Fibroblast of pulmonary artery (primary cell): ENCODE data around the gene DNAJA3.
A peak's percentile ranks its signal among the peaks of the same experiment; 100 is the strongest.

ENCODE experiments used
- DNase-seq: peaks from one replicate; pipeline ENCODE4 v3.0.0-alpha.2; 2010; ENCODE audit warnings: low read depth
- H3K4me3 ChIP-seq: replicated peaks from 2 replicates; pipeline ENCODE4 v1.5.1; 2011; ENCODE audit warnings: low read depth, mild to moderate bottlenecking, control low read depth, low read length, moderate library complexity
- TF ChIP-seq, protein P1 (sequence below): IDR thresholded peaks from 2 replicates; pipeline ENCODE4 v1.5.1; 2011; ENCODE audit warnings: mild to moderate bottlenecking, control low read depth, low read length, inconsistent platforms; ENCODE audit errors: missing control alignments

Gene DNAJA3

DNA sequence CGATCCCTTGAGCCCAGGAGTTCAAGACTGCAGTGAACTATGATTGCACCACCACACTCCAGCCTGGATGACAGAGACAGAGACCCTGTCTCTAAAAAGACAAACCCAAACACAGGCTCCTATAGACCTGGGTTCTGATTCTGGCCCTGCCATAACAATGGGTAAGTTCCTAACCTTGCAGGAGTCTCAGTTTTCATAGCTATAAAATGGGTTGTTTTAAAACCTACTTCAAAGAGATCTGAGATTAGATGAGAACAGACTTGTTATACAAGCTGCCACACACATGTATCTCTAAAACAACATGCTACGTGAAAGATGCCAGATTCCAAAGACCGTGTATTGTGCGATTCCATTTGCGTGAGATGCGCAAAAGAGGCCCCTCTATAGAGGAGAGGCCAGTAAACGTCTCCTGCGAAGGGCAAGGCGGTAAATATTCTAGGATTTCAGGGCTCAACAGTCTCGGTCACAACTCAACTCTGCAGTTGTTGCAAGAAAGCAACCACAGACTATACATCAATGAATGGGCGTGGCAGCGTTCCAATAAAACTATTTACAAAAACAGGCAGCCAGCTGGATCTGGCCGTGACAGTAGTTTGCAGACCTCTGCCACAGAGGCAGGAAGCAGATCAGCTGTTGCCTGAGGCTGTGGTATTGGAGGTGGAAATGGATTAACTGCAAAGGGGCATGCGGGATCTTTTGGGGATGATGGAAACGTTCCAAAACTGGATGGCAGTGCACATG is 15.2 kb upstream of the DNAJA3 start:
- peak; percentile 91 for DNase-seq
- TF ChIP-seq, protein P1, sequence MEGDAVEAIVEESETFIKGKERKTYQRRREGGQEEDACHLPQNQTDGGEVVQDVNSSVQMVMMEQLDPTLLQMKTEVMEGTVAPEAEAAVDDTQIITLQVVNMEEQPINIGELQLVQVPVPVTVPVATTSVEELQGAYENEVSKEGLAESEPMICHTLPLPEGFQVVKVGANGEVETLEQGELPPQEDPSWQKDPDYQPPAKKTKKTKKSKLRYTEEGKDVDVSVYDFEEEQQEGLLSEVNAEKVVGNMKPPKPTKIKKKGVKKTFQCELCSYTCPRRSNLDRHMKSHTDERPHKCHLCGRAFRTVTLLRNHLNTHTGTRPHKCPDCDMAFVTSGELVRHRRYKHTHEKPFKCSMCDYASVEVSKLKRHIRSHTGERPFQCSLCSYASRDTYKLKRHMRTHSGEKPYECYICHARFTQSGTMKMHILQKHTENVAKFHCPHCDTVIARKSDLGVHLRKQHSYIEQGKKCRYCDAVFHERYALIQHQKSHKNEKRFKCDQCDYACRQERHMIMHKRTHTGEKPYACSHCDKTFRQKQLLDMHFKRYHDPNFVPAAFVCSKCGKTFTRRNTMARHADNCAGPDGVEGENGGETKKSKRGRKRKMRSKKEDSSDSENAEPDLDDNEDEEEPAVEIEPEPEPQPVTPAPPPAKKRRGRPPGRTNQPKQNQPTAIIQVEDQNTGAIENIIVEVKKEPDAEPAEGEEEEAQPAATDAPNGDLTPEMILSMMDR: no peak

GRCh38 chr16:4411684-4412083 is 14.0 kb upstream of the DNAJA3 start:
- no peak overlapping the region for H3K4me3 ChIP-seq
- TF ChIP-seq, protein P1: no peak
- DNase-seq: no peak

More for the DNA sequence above, 15.2 kb upstream of the DNAJA3 start:
- no peak overlapping the region for H3K4me3 ChIP-seq

DNA sequence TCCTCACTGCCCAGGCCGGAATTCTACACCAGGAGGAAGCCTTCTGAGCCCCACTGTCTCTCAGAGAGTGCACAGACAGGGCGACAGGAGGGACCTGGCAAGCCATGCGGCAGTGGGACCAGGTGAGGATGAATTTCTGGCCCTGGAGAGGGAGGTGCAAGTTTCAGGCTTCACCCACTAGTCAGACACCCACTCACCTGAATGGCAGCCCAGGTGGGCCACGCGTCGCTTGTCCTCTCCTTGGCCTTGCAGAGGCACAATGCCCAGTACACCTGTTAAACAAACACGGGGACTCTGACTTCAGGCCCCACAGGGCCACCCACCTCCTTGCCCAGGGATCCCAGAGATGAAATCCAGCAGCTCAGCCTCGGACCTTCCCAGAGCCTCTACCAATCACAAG is 13.5 kb upstream of the DNAJA3 start:
- DNase-seq: no peak
- no peak overlapping the region for H3K4me3 ChIP-seq
- TF ChIP-seq, protein P1: no peak

- TF ChIP-seq, protein P1: no peak
- no peak for DNase-seq
- no peak overlapping the region for H3K4me3 ChIP-seq
Observed at GRCh38 chr16:4412854-4413253, 12.8 kb upstream of the DNAJA3 start.

DNA sequence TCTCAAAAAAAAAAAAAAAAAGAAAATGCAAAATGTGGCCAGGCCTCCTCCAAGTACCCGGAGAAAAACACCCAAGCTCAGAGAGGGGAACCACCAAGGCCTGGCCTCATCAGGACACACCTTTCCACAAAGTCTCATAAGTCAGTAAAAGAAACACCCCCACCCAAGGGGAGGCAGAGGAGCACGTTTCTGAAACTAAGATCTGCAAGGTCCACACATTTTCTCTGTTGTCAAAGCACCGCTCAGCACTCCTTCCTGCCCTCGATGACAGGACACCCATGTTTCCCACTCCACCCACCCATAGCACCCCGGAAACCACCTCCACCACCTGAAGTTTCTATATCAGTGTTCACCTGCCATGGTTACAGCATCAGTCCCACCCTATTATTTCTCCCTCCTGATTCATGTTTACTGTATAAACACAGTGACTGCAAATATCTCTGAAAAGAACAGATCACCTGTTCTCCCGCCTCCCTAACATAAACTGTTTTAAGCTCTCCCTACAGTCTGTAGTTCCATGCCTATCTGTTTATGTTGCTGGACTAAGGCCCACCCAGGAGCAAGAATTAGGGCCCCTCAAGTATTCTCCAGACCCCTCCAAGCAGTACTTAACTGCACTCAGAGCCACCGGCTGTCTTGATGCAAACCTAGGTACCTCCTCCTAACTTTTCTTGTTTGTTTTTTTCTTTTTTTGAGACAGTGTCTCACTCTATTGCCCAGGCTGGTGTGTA is 11.3 kb upstream of the DNAJA3 start:
- TF ChIP-seq, protein P1: no peak
- H3K4me3 ChIP-seq: no peak overlapping the region
- no peak for DNase-seq

DNA sequence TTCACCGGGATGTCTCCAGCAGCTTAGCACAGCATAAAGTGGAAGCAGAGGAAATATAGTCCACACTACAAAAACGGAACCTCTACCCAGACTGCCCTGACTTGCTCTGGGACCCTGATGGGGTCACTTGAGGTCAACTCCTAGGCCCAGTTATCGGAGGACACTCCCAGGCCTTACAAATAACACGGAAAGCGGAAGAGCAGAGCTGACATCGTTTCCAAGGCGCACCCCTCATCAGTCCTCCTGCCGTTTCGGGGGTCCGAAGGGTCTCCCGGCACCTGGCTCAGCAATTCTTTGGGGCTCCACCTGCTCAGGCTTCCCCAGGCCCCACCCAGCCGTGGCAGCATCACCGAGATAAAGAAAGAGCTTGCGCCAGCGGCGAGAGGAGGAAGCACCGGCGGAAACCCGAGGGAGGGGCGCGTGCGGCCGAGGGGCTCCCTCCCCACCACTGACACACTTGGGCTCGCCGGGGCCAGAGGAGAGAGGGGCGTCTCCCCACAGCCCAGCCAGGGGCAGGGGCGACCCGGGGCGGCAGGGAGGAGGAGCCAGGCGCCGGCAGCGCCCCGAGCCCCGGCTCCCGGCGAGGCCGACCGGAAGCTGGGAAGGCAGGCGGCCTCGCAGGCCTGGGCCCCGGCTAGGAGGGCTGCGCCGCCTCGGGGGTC is 10.0 kb upstream of the DNAJA3 start:
- peak overlapping the region; percentile 69 for H3K4me3 ChIP-seq
- TF ChIP-seq, protein P1: no peak
- no peak for DNase-seq
